NCI-H2196 treated with DMSO at 0.1 percent for 48 hours (cell line): Measurements from ENCODE around the gene CA7.
"Not testable (repeated sequence)": the region's sequence is repeated elsewhere in the genome, so short reads cannot be mapped to it uniquely, and the experiment has no call there.

ENCODE experiments used
- DNase-seq: peaks from one replicate; lab custom pipeline; 2025; ENCODE audit not compliant: unreplicated experiment; lab: John Stamatoyannopoulos, UW

The CA7 gene

GRCh38 chr16:66846266-66846665, 2.1 kb downstream of the CA7 start:
- DNase-seq: no peak

- DNase-seq: no peak
Measured at GRCh38 chr16:66846831-66847230, 2.6 kb downstream of the CA7 start.

GRCh38 chr16:66847533-66848067, 3.4 kb downstream of the CA7 start:
- DNase-seq: no peak

- no peak for DNase-seq
Measured at GRCh38 chr16:66848172-66848571, 4.0 kb downstream of the CA7 start.

- no peak for DNase-seq
Measured at GRCh38 chr16:66849021-66849420, 4.8 kb downstream of the CA7 start.

GRCh38 chr16:66849549-66849948, 5.3 kb downstream of the CA7 start:
- no peak for DNase-seq

GRCh38 chr16:66850115-66850815, 6.1 kb downstream of the CA7 start:
- DNase-seq: no peak

GRCh38 chr16:66851166-66851964, 7.2 kb downstream of the CA7 start:
- no peak for DNase-seq

GRCh38 chr16:66853261-66854139, 9.3 kb downstream of the CA7 start:
- no peak for DNase-seq

GRCh38 chr16:66856184-66856730, 12.0 kb downstream of the CA7 start:
- DNase-seq: no peak

- no peak for DNase-seq
Measured at GRCh38 chr16:66856801-66857200, 12.6 kb downstream of the CA7 start.

GRCh38 chr16:66857437-66857836, 13.2 kb downstream of the CA7 start:
- DNase-seq: no peak

GRCh38 chr16:66858740-66859396, 14.7 kb downstream of the CA7 start:
- peak; percentile 35 for DNase-seq

GRCh38 chr16:66859397-66860068, 15.3 kb downstream of the CA7 start:
- no peak for DNase-seq

- DNase-seq: no peak
Measured at GRCh38 chr16:66862023-66862520, 17.9 kb downstream of the CA7 start.

- DNase-seq: no peak
Measured at GRCh38 chr16:66863707-66864106, 19.5 kb downstream of the CA7 start.

GRCh38 chr16:66869424-66869823, 25.2 kb downstream of the CA7 start:
- DNase-seq: no peak

- DNase-seq: not testable (repeated sequence)
Measured at GRCh38 chr16:66871363-66871762, 27.1 kb downstream of the CA7 start.

- DNase-seq: no peak
Measured at GRCh38 chr16:66871840-66872239, 27.6 kb downstream of the CA7 start.

- no peak for DNase-seq
Measured at GRCh38 chr16:66872559-66872942, 28.3 kb downstream of the CA7 start.
